Measurements from ENCODE around the gene LIMD2.

DNA sequence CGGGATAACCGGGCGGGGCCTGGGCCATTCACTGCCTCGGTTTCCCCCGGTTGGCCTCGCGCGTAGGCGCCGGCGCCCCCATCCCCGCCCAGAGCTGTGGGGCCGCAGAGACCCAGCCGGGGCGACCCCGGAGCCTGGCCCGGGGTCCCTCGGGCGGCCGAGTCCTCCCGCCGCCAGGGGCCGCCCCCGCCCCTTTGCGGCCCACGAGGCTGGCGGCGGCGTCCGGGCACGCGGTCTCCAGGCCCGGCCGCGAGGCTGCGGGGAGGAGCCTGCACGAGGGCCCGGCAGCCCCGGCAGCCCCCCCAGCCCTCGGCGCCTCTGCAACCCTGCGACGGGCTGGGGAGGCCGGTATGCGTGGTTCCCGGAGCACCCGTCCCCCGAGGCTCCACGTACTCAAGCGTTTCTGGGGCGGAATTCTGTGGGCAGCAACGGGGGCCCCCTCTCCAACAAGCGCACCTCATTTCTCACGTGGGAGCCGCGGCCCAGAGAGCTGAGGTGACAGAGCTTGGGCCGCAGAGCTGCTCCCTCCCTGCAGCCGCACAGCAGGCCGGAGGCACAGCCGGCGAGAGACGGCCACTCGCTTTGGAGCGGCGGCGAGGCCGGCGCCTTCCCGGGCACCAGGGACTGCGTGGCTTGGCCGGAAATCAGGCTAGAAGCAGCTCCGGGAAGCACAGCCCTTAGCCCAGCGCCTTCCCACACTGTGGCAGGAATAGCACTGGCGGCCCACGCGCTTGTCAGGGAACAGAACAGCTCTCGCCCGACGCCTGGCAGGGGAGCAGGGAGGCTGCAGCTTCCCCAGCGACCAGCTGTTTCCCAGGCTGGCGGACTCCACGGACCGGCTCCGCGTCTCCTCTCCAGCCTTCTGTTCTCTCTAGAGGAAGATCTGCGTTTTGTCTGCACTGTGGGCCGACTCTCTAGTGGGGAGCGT lies 867 bp upstream of the LIMD2 start:
- TF ChIP-seq, protein P1, sequence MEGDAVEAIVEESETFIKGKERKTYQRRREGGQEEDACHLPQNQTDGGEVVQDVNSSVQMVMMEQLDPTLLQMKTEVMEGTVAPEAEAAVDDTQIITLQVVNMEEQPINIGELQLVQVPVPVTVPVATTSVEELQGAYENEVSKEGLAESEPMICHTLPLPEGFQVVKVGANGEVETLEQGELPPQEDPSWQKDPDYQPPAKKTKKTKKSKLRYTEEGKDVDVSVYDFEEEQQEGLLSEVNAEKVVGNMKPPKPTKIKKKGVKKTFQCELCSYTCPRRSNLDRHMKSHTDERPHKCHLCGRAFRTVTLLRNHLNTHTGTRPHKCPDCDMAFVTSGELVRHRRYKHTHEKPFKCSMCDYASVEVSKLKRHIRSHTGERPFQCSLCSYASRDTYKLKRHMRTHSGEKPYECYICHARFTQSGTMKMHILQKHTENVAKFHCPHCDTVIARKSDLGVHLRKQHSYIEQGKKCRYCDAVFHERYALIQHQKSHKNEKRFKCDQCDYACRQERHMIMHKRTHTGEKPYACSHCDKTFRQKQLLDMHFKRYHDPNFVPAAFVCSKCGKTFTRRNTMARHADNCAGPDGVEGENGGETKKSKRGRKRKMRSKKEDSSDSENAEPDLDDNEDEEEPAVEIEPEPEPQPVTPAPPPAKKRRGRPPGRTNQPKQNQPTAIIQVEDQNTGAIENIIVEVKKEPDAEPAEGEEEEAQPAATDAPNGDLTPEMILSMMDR (conservative IDR thresholded peaks at IDR 0.05) = no peak
- no peak for TF ChIP-seq ZFX (IDR thresholded peaks at IDR 0.05)

Data from C4-2B (cell line).